Placental pericyte (primary cell): ENCODE data around the gene PTPRF. TPM values are rescaled to one million over a fixed set of nuclear protein-coding genes. Genes with fewer than 3 reads are reported as not detected.

ENCODE experiments used
- total RNA-seq: library from RNA; depleted of rRNA; stranded (reverse); fragments of >200 nt; gene quantifications from 2 replicates; pipeline ENCODE4 v1.2.3, GENCODE V29; 2012

PTPRF gene
- total RNA-seq = 125 and 132 TPM in 2 replicates

DNA sequence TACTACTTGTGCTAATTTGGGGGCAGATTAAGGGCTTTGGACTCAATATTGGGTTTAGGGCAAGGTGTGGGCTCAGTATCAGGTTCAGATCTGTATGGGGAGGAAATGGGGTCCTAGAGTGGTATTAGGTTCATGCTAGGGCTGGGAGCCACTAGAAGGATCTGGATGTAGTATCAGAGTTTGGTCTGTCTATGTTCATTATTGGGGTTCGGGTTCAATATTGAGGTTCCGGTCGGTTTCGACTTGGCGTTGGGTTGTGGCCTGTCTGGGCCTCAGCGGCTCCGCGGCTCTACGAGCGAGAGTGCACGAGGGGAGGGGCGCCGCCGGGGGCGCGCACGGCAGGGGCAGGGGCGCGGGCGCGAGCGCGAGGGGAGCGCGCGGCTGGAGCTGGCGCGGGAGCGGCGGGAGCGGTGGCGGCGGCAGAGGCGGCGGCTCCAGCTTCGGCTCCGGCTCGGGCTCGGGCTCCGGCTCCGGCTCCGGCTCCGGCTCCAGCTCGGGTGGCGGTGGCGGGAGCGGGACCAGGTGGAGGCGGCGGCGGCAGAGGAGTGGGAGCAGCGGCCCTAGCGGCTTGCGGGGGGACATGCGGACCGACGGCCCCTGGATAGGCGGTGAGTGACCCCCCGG is at the start of gene PTPRF:
PTPRF (plus strand) TSS at position 401 of the 624 bp plus-strand sequence. CDS start 14,193 bp downstream, outside the sequence.

Other genes with a start within 250 kb of the PTPRF start
- gene C1orf210, start 245.3 kb upstream of the PTPRF start, total RNA-seq = not detected in 2 replicates
- gene TIE1, start 229.9 kb upstream of the PTPRF start, total RNA-seq = 0.57 TPM in 1 of 2 replicates, not detected in the other
- gene MPL, start 193.1 kb upstream of the PTPRF start, total RNA-seq = 0.86 TPM in 1 of 2 replicates, not detected in the other
- 3.7 and 179 TPM in 2 replicates for gene CDC20, start 171.9 kb upstream of the PTPRF start, total RNA-seq
- 66.3 and 93.5 TPM in 2 replicates for gene ELOVL1, start 162.9 kb upstream of the PTPRF start, total RNA-seq
- 69.6 and 75.3 TPM in 2 replicates for gene MED8, start 141.1 kb upstream of the PTPRF start, total RNA-seq
- 32.8 and 46.4 TPM in 2 replicates for gene SZT2, start 141.0 kb upstream of the PTPRF start, total RNA-seq
- 126 and 202 TPM in 2 replicates for gene HYI, start 77.0 kb upstream of the PTPRF start, total RNA-seq
- gene KDM4A, start 119.3 kb downstream of the PTPRF start, total RNA-seq = 41.9 and 61.3 TPM in 2 replicates
- gene ST3GAL3, start 176.7 kb downstream of the PTPRF start, total RNA-seq = 23.2 and 30.4 TPM in 2 replicates